ENCODE results near the gene LIFR. TPM values are rescaled to one million over a fixed set of nuclear protein-coding genes. Genes with fewer than 3 reads are reported as not detected.

LIFR gene
- total RNA-seq, 1 experiment from 2014 or later = 7.6 TPM

DNA sequence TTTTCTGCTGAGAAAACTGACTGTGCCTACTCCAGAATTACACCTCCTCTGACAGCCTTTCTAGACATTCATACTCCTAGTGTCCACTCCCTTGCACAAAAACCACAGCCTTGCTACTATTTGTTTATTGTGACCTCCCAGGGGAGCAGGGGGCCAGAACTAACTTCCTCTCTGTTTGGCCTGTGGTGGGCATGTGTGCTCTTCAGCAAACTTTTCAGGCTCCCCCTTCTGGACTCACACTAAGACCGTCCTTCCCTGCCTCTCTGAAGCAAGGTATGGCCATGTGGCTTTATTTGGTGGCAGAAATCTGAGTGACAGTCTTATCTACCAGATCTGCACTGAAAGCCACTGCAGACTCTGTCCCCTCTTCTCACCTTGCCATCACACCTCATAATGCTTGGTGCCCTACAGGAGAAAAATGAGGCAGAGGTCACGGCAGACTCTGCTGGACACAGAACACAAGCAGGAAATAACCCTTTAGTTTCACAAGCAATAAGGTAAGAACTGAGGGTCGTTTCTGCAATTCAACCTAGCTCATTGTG, 28.2 kb downstream of the LIFR start:
- no TSS peak for BruUV-seq (replicated peaks)
- Mint-ChIP-seq H3K27me3 (ENCODE audit: unreplicated experiment) (no peaks in the 10 kb centered on the region), H3K27ac (ENCODE audit: unreplicated experiment) (no peak overlapping the region), H3K36me3 (ENCODE audit: insufficient read depth, unreplicated experiment) (no peaks in the 10 kb centered on the region), H3K4me3 (ENCODE audit: low read depth, unreplicated experiment) (no peak overlapping the region), H3K9me3 (ENCODE audit: low read depth, unreplicated experiment) (no peaks in the 10 kb centered on the region), H3K4me1 (ENCODE audit: low read depth, unreplicated experiment) (peaks cover 8% of the 10 kb centered on the region)
- no peak for DNase-seq
- TF ChIP-seq, protein P1, sequence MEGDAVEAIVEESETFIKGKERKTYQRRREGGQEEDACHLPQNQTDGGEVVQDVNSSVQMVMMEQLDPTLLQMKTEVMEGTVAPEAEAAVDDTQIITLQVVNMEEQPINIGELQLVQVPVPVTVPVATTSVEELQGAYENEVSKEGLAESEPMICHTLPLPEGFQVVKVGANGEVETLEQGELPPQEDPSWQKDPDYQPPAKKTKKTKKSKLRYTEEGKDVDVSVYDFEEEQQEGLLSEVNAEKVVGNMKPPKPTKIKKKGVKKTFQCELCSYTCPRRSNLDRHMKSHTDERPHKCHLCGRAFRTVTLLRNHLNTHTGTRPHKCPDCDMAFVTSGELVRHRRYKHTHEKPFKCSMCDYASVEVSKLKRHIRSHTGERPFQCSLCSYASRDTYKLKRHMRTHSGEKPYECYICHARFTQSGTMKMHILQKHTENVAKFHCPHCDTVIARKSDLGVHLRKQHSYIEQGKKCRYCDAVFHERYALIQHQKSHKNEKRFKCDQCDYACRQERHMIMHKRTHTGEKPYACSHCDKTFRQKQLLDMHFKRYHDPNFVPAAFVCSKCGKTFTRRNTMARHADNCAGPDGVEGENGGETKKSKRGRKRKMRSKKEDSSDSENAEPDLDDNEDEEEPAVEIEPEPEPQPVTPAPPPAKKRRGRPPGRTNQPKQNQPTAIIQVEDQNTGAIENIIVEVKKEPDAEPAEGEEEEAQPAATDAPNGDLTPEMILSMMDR (IDR thresholded peaks at IDR 0.05; ENCODE audit: unreplicated experiment) = no peak
- intact Hi-C loops (cut with micrococcal nuclease; ENCODE audit: unreplicated experiment) = no loop called here
- CTCF ChIA-PET = interaction anchor here (0.5 kb wide), 1 partner anchor 59 kb away, joined by 4 read pairs; no protein-coding TSS in a partner anchor

GRCh38 chr5:38527475-38527874, 29.0 kb downstream of the LIFR start:
- no TSS peak for BruUV-seq (replicated peaks)
- Mint-ChIP-seq H3K4me3 (ENCODE audit: low read depth, unreplicated experiment) (no peak overlapping the region), H3K36me3 (ENCODE audit: insufficient read depth, unreplicated experiment) (no peaks in the 10 kb centered on the region), H3K27me3 (ENCODE audit: unreplicated experiment) (no peaks in the 10 kb centered on the region), H3K4me1 (ENCODE audit: low read depth, unreplicated experiment) (peaks cover 8% of the 10 kb centered on the region), H3K27ac (ENCODE audit: unreplicated experiment) (no peak overlapping the region), H3K9me3 (ENCODE audit: low read depth, unreplicated experiment) (no peaks in the 10 kb centered on the region)
- intact Hi-C loops (cut with micrococcal nuclease; ENCODE audit: unreplicated experiment) = no loop called here
- DNase-seq = no peak
- CTCF ChIA-PET = no interaction called here
- TF ChIP-seq, protein P1 (IDR thresholded peaks at IDR 0.05; ENCODE audit: unreplicated experiment) = no peak

GRCh38 chr5:38524022-38524421, 32.4 kb downstream of the LIFR start:
- no peak overlapping the region for H3K4me3 Mint-ChIP-seq (ENCODE audit: low read depth, unreplicated experiment)
- no peak overlapping the region for H3K27ac Mint-ChIP-seq (ENCODE audit: unreplicated experiment)
- BruUV-seq (replicated peaks) = no TSS peak
- H3K9me3 Mint-ChIP-seq (ENCODE audit: low read depth, unreplicated experiment) = no peaks in the 10 kb centered on the region
- CTCF ChIA-PET = no interaction called here
- no peaks in the 10 kb centered on the region for H3K36me3 Mint-ChIP-seq (ENCODE audit: insufficient read depth, unreplicated experiment)
- intact Hi-C loops (cut with micrococcal nuclease; ENCODE audit: unreplicated experiment) = no loop called here
- peaks cover 8% of the 10 kb centered on the region for H3K4me1 Mint-ChIP-seq (ENCODE audit: low read depth, unreplicated experiment)
- TF ChIP-seq, protein P1 (IDR thresholded peaks at IDR 0.05; ENCODE audit: unreplicated experiment) = no peak
- DNase-seq = no peak
- no peaks in the 10 kb centered on the region for H3K27me3 Mint-ChIP-seq (ENCODE audit: unreplicated experiment)

DNA sequence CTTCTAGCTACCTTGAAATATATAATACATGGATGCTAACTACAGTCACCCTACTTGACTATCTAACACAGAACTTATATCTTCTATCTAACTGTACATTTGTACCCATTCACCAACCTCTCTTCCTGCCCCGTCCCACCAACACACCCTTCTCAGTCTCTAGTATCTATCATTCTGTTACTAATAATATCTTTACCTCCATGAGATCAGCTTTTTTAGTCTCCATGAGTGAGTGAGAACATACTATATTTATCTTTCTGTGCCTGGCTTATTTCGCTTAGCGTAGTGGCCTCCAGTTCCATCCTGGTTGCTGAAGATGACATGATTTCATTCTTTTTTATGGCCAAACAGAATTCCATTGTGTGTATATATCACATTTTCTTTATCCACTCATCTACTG, 37.0 kb downstream of the LIFR start:
- H3K4me1 Mint-ChIP-seq (ENCODE audit: low read depth, unreplicated experiment) = no peaks in the 10 kb centered on the region
- H3K36me3 Mint-ChIP-seq (ENCODE audit: insufficient read depth, unreplicated experiment) = no peaks in the 10 kb centered on the region
- no TSS peak for BruUV-seq (replicated peaks)
- TF ChIP-seq, protein P1 (IDR thresholded peaks at IDR 0.05; ENCODE audit: unreplicated experiment) = no peak
- CTCF ChIA-PET = no interaction called here
- no peaks in the 10 kb centered on the region for H3K27me3 Mint-ChIP-seq (ENCODE audit: unreplicated experiment)
- no peak overlapping the region for H3K27ac Mint-ChIP-seq (ENCODE audit: unreplicated experiment)
- H3K4me3 Mint-ChIP-seq (ENCODE audit: low read depth, unreplicated experiment) = no peak overlapping the region
- DNase-seq = no peak
- intact Hi-C loops (cut with micrococcal nuclease; ENCODE audit: unreplicated experiment) = no loop called here
- no peaks in the 10 kb centered on the region for H3K9me3 Mint-ChIP-seq (ENCODE audit: low read depth, unreplicated experiment)

All from Calu3 (cell line).